HG02943 (cell line): ENCODE measurements around the gene AGFG1.

ENCODE experiments used
- ATAC-seq: cut with Tn5 transposase; IDR thresholded peaks from one replicate; pipeline ENCODE4 v1.9.1; 2021; ENCODE audit warnings: mild to moderate bottlenecking, low read depth, moderate library complexity; ENCODE audit not compliant: unreplicated experiment

The AGFG1 gene, protein sequence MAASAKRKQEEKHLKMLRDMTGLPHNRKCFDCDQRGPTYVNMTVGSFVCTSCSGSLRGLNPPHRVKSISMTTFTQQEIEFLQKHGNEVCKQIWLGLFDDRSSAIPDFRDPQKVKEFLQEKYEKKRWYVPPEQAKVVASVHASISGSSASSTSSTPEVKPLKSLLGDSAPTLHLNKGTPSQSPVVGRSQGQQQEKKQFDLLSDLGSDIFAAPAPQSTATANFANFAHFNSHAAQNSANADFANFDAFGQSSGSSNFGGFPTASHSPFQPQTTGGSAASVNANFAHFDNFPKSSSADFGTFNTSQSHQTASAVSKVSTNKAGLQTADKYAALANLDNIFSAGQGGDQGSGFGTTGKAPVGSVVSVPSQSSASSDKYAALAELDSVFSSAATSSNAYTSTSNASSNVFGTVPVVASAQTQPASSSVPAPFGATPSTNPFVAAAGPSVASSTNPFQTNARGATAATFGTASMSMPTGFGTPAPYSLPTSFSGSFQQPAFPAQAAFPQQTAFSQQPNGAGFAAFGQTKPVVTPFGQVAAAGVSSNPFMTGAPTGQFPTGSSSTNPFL

GRCh38 chr2:227471924-227472264 is at the start of gene AGFG1:
Gene AGFG1, plus strand, starts transcription at chr2:227472156. Its CDS starts 266 bp downstream, at chr2:227472422.
- peak; percentile 88 for ATAC-seq

- ATAC-seq, result no peak
Measured at GRCh38 chr2:227423656-227424499, 48.1 kb upstream of the AGFG1 start.

GRCh38 chr2:227428731-227429285 is 43.1 kb upstream of the AGFG1 start:
- no peak for ATAC-seq

DNA sequence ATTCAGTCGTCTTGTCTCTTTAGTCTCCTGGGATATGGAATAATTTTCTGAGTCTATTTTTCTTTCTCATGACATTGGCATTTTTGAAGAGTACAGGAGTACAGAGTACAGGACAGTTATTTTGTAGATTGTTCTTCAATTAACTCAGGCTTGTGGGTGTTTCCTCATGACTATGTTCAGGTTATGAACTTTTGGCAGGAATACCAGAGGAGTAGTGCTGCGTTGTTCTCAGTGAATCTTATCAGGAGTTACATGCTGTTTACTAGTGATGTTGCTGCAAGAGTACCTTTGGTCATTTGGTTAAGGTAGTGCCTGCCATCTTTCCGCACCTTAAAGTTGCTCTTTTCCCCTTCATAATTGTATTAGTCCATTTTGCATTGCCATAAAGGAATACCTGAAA is 41.3 kb upstream of the AGFG1 start:
- no peak for ATAC-seq

DNA sequence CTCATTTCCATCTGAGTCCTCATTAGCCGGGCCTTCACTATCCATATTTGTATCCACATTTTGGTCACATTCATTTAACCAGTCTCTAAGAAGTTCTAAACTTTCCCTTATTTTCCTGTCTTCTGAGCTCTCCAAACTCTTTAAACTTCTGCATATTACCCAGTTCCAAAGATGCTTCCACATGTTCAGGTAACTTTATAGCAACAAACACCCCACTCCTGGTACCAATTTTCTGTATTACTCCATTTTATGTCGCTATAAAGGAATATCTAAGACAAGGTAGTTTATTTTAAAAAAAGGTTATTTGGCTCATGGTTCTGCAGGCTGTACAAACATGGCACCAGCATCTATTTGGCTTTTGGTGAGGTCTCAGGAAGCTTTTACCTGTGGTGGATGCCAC is 38.8 kb upstream of the AGFG1 start:
- ATAC-seq, result no peak

- no peak for ATAC-seq
Measured at GRCh38 chr2:227436436-227437174, 35.4 kb upstream of the AGFG1 start.

- no peak for ATAC-seq
Measured at GRCh38 chr2:227439214-227439613, 32.7 kb upstream of the AGFG1 start.

- no peak for ATAC-seq
Measured at GRCh38 chr2:227442639-227443038, 29.3 kb upstream of the AGFG1 start.

- ATAC-seq, result no peak
Measured at GRCh38 chr2:227443889-227444568, 27.9 kb upstream of the AGFG1 start.

- no peak for ATAC-seq
Measured at GRCh38 chr2:227447606-227448005, 24.4 kb upstream of the AGFG1 start.

GRCh38 chr2:227450311-227450841 is 21.6 kb upstream of the AGFG1 start:
- no peak for ATAC-seq

- ATAC-seq, result no peak
Measured at GRCh38 chr2:227450926-227451654, 20.9 kb upstream of the AGFG1 start.

GRCh38 chr2:227451655-227451992 is 20.3 kb upstream of the AGFG1 start:
- ATAC-seq, result no peak

GRCh38 chr2:227453810-227454209 is 18.1 kb upstream of the AGFG1 start:
- ATAC-seq, result no peak

DNA sequence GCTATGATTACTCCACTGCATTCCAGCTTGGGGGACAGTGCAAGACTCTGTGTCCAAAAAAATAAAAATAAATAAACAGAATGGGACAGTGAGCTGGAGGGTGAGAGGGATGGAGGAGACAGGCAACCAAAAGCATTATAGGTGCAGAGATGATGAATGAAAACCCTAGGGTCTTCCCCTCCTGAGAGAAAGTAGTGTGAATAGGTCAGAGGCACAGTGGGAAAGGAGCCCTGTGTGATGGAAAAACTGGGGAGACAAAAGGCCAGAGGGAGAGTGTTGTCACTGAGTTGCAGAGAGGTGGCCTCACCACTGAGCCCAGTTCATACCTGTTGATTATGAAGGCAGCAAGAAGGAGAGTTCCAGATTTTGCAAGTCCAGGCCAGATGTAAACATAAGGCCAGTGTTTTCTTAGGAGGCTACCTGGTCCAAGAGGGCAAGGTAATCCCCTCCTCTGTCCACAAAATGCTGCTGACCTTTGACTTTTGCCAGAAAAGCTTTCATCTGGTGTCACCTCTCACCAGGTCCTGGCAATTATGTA is 17.6 kb upstream of the AGFG1 start:
- ATAC-seq, result no peak

- ATAC-seq, result no peak
Measured at GRCh38 chr2:227455200-227455599, 16.8 kb upstream of the AGFG1 start.

- no peak for ATAC-seq
Measured at GRCh38 chr2:227456102-227456501, 15.9 kb upstream of the AGFG1 start.

GRCh38 chr2:227456772-227457171 is 15.2 kb upstream of the AGFG1 start:
- no peak for ATAC-seq

GRCh38 chr2:227460070-227460485 is 11.9 kb upstream of the AGFG1 start:
- no peak for ATAC-seq
